Activated B cell treated with CpG ODN at 0.5 μM for 24 hours (primary cell): ENCODE data around the gene ARHGEF28. TPM values are rescaled to one million over a fixed set of nuclear protein-coding genes. Genes with fewer than 3 reads are reported as not detected.

Source experiments
- ATAC-seq: fragments of 200-7000 bp; cut with Tn5 transposase; one replicate; pipeline ENCODE4 v1.10.0; 2021; ENCODE audit warnings: low read depth, mild to moderate bottlenecking, moderate library complexity
- CTCF ChIA-PET: fragments of 350-600 bp; sonication (Branson Sonifier 250); formaldehyde crosslinking; loops from one replicate; lab custom pipeline; 2021; ENCODE audit warnings: antibody characterized with exemption; lab: Charles Lee
- POLR2A ChIA-PET: fragments of 350-600 bp; sonication (Branson Sonifier 250); formaldehyde crosslinking; loops from one replicate; lab custom pipeline; 2021; ENCODE audit warnings: antibody characterized with exemption; lab: Charles Lee
- DNase-seq: peaks from one replicate; pipeline ENCODE4 v3.0.0; 2022
- H3K27ac Mint-ChIP-seq: one replicate; pipeline ENCODE4 v1.8.0; 2020; ENCODE audit warnings: mixed read lengths
- H3K27me3 Mint-ChIP-seq: one replicate; pipeline ENCODE4 v1.8.0; 2021; ENCODE audit warnings: mixed read lengths
- H3K36me3 Mint-ChIP-seq: one replicate; pipeline ENCODE4 v1.8.0; 2021; ENCODE audit warnings: low read depth, mixed read lengths
- H3K4me1 Mint-ChIP-seq: one replicate; pipeline ENCODE4 v1.8.0; 2021; ENCODE audit warnings: mixed read lengths
- H3K4me3 Mint-ChIP-seq: one replicate; pipeline ENCODE4 v1.8.0; 2020; ENCODE audit warnings: mild to moderate bottlenecking, mixed read lengths
- H3K9me3 Mint-ChIP-seq: one replicate; pipeline ENCODE4 v1.8.0; 2020; ENCODE audit warnings: mixed read lengths
- intact Hi-C: fragments of 100-400 bp; cut with micrococcal nuclease; formaldehyde crosslinking; loops from one replicate; pipeline ENCODE4 v1.15.1; 2024
- total RNA-seq: library from RNA; stranded (reverse); gene quantifications from 2 replicates; pipeline ENCODE4 v1.2.3, GENCODE V29; 2022
- TF ChIP-seq, protein P1 (sequence below): fragments of 200-600 bp; IDR thresholded peaks from one replicate; pipeline ENCODE4 v1.8.0; 2022; ENCODE audit warnings: antibody characterized with exemption, mild to moderate bottlenecking

Gene ARHGEF28
- total RNA-seq, 1 donor from 2014 or later, result not detected

DNA sequence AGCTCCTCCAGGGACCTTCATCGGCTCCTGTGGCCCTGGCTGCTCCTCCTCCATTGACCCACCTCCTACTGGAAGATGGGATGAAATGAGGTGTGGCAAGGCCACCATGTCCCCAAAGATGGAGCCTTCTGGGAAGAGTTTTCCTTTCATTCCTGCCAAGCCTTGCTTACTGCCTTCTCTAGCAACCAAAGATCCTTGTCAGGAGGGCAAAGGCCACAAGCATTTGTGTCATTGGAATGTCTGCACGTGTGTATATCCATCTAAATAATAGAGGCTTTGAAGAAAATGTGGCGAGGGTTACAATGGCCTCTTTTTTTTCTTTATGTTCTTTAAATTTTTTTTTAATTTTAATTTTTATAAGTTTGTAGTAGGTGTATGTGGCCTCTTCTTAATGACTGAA is 313.6 kb downstream of the ARHGEF28 start:
- peaks cover 20% of the 10 kb centered on the region for H3K27me3 Mint-ChIP-seq
- TF ChIP-seq, protein P1, sequence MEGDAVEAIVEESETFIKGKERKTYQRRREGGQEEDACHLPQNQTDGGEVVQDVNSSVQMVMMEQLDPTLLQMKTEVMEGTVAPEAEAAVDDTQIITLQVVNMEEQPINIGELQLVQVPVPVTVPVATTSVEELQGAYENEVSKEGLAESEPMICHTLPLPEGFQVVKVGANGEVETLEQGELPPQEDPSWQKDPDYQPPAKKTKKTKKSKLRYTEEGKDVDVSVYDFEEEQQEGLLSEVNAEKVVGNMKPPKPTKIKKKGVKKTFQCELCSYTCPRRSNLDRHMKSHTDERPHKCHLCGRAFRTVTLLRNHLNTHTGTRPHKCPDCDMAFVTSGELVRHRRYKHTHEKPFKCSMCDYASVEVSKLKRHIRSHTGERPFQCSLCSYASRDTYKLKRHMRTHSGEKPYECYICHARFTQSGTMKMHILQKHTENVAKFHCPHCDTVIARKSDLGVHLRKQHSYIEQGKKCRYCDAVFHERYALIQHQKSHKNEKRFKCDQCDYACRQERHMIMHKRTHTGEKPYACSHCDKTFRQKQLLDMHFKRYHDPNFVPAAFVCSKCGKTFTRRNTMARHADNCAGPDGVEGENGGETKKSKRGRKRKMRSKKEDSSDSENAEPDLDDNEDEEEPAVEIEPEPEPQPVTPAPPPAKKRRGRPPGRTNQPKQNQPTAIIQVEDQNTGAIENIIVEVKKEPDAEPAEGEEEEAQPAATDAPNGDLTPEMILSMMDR, result no peak
- CTCF ChIA-PET, result no interaction called here

DNA sequence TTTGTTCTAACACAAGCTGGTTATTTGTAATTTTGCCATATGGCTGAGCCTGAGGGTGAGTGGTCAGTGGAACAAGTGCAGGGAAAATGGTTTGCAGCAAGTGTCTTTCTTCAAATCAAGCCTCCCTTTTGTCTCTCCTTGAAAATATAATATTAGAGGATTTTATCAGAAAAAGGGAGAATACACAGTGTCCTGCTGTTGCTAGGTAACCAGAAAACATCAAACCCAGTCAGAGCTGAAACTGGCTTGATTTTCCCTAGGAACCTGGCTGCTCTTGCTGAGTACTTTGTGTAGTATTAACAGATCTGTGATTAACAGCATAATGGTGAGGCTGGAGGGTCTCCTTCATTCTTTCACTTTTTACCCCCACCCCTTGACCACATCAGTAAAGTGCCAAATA is 314.0 kb downstream of the ARHGEF28 start:
- DNase-seq, result no peak
- CTCF ChIA-PET, result no interaction called here
- H3K27me3 Mint-ChIP-seq, result peaks cover 16% of the 10 kb centered on the region
- intact Hi-C loops, result no loop called here
- no peak overlapping the region for H3K4me3 Mint-ChIP-seq
- peaks cover 11% of the 10 kb centered on the region for H3K9me3 Mint-ChIP-seq
- H3K36me3 Mint-ChIP-seq, result no peaks in the 10 kb centered on the region
- no peak for ATAC-seq
- TF ChIP-seq, protein P1, result no peak
- POLR2A ChIA-PET, result no interaction called here
- no peaks in the 10 kb centered on the region for H3K4me1 Mint-ChIP-seq
- no peak overlapping the region for H3K27ac Mint-ChIP-seq

More for the DNA sequence above, 313.6 kb downstream of the ARHGEF28 start:
- Mint-ChIP-seq H3K36me3 (no peaks in the 10 kb centered on the region), H3K27ac (no peak overlapping the region), H3K4me3 (no peak overlapping the region), H3K9me3 (peaks cover 11% of the 10 kb centered on the region), H3K4me1 (no peaks in the 10 kb centered on the region)
- ATAC-seq, result no peak
- DNase-seq, result no peak
- intact Hi-C loops, result no loop called here
- POLR2A ChIA-PET, result interaction anchor here (0.6 kb wide), 1 partner anchor 854 kb away, joined by 5 read pairs; no protein-coding TSS in a partner anchor

DNA sequence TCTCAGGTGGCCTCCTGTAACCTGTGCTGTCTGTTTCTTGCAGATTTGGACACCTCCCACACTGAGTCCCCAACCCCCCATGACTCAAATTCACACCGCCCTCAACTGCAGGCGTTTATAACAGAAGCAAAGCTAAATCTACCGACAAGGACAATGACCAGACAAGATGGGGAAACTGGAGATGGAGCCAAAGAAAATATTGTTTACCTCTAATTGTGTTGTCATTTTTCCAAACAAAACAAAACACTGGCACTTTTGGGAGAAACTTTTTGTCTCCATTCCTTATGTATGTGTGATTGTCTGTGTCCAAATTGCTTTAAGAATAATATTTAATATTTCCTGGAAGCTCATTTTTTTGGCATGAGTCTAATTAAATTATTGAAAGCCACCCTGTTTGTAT is 314.8 kb downstream of the ARHGEF28 start:
- H3K4me1 Mint-ChIP-seq, result no peaks in the 10 kb centered on the region
- CTCF ChIA-PET, result no interaction called here
- H3K27me3 Mint-ChIP-seq, result peaks cover 16% of the 10 kb centered on the region
- POLR2A ChIA-PET, result no interaction called here
- H3K36me3 Mint-ChIP-seq, result no peaks in the 10 kb centered on the region
- TF ChIP-seq, protein P1, result no peak
- H3K9me3 Mint-ChIP-seq, result peaks cover 11% of the 10 kb centered on the region
- ATAC-seq (no peak), DNase-seq (no peak)
- intact Hi-C loops, result no loop called here
- no peak overlapping the region for H3K27ac Mint-ChIP-seq
- no peak overlapping the region for H3K4me3 Mint-ChIP-seq

DNA sequence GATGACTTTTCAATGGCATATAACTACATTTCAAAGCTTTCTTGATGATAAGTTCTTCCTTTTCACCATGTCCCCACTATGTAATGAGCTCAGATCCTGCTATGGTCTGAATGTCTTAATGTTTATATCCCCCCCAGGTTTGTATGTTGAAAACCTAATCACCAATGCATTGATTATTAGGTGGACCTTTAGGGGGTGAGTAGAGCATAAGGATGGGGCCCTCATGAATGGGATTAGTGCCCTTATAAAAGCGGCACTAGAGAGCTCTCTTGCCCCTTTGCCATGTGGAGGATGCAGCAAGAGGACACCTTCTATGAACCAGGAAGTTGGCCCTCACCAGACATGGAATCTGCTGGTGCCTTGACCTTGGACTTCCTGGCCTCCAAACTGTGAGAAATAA is 316.8 kb downstream of the ARHGEF28 start:
- Mint-ChIP-seq H3K27me3 (peaks cover 18% of the 10 kb centered on the region), H3K36me3 (no peaks in the 10 kb centered on the region), H3K27ac (no peak overlapping the region), H3K9me3 (peaks cover 11% of the 10 kb centered on the region), H3K4me3 (no peak overlapping the region), H3K4me1 (no peaks in the 10 kb centered on the region)
- DNase-seq (no peak), ATAC-seq (no peak)
- ChIA-PET CTCF (interaction anchor here (0.8 kb wide), 1 partner anchor 869 kb away, joined by 4 read pairs; no protein-coding TSS in a partner anchor), POLR2A (no interaction called here)
- intact Hi-C loops, result no loop called here
- TF ChIP-seq, protein P1, result no peak

DNA sequence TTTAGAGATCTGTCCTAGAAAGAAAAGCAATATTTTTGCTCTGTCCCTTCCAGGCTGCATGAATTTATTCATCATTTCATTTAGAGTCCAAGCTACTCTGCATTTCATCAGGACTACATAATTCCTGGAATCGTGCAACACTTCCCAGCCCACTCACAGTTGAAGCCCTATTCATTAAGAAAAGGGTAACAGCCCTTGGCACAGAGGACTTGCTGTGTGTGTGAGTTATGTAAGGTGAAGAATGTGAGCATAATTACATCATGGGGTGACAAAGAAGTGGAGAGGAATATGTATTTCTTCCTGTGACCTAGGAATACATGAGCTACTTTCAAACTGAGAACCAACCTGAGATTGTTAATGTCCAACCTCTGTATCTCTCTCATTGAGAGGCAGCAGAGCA is 317.4 kb downstream of the ARHGEF28 start:
- POLR2A ChIA-PET, result no interaction called here

More for the DNA sequence above, 317.4 kb downstream of the ARHGEF28 start:
- intact Hi-C loops, result no loop called here
- no peak overlapping the region for H3K4me3 Mint-ChIP-seq
- H3K27ac Mint-ChIP-seq, result no peak overlapping the region
- CTCF ChIA-PET, result no interaction called here
- TF ChIP-seq, protein P1, result no peak
- peaks cover 18% of the 10 kb centered on the region for H3K27me3 Mint-ChIP-seq
- no peak for ATAC-seq
- no peaks in the 10 kb centered on the region for H3K4me1 Mint-ChIP-seq
- DNase-seq, result no peak
- peaks cover 11% of the 10 kb centered on the region for H3K9me3 Mint-ChIP-seq
- no peaks in the 10 kb centered on the region for H3K36me3 Mint-ChIP-seq
